Caco-2 (cell line): ENCODE results near the gene ATP13A2. TPM values are rescaled to one million over a fixed set of nuclear protein-coding genes. Genes with fewer than 3 reads are reported as not detected.

Experiments used
- BruUV-seq: library from RNA; stranded (reverse); fragments of 400-500 nt; replicated peaks from 2 replicates; lab custom pipeline; 2021; lab: Mats Ljungman, UMichigan
- CTCF ChIA-PET: fragments of 300-600 bp; sonication (Branson Sonifier 250); formaldehyde crosslinking; loops from one replicate; lab custom pipeline; 2022; ENCODE audit warnings: antibody characterized with exemption; lab: Charles Lee
- POLR2A ChIA-PET: fragments of 300-600 bp; sonication (Branson Sonifier 250); formaldehyde crosslinking; loops from one replicate; lab custom pipeline; 2022; ENCODE audit warnings: antibody characterized with exemption; lab: Charles Lee
- DNase-seq, 2 experiments: peaks; one replicate each; pipeline versions ENCODE4 v3.0.0 to v3.0.0-alpha.2; 2020 to 2022
- H3K27me3 ChIP-seq: replicated peaks from 2 replicates; pipeline ENCODE4 v1.6.0; 2011; ENCODE audit warnings: low read length; ENCODE audit not compliant: control insufficient read depth, insufficient read depth
- H3K36me3 ChIP-seq: 2 replicates; pipeline ENCODE4 v1.5.1; 2011; ENCODE audit warnings: low read length; ENCODE audit not compliant: control insufficient read depth, insufficient read depth
- H3K4me1 ChIP-seq: fragments of 250-450 bp; sonication (Bioruptor Pico); 2 replicates; pipeline ENCODE4 v1.5.1; 2020; ENCODE audit warnings: mild to moderate bottlenecking
- H3K4me3 ChIP-seq: 2 replicates; pipeline ENCODE4 v1.5.1; 2011; ENCODE audit warnings: low read depth, mild to moderate bottlenecking, control low read depth, low read length
- H3K9me3 ChIP-seq: fragments of 250-450 bp; sonication (Bioruptor Pico); 2 replicates; pipeline ENCODE4 v1.5.1; 2020; ENCODE audit warnings: mild to moderate bottlenecking, moderate library complexity
- H3K27ac Mint-ChIP-seq: one replicate; pipeline ENCODE4 v1.8.0; 2022; ENCODE audit warnings: mixed read lengths; ENCODE audit not compliant: unreplicated experiment
- H3K27me3 Mint-ChIP-seq: one replicate; pipeline ENCODE4 v1.8.0; 2022; ENCODE audit warnings: mixed read lengths; ENCODE audit not compliant: insufficient read depth, unreplicated experiment
- H3K36me3 Mint-ChIP-seq: one replicate; pipeline ENCODE4 v1.8.0; 2022; ENCODE audit warnings: mild to moderate bottlenecking, mixed read lengths; ENCODE audit not compliant: insufficient read depth, unreplicated experiment
- H3K4me1 Mint-ChIP-seq: one replicate; pipeline ENCODE4 v1.8.0; 2022; ENCODE audit warnings: low read depth, mixed read lengths; ENCODE audit not compliant: unreplicated experiment
- H3K4me3 Mint-ChIP-seq: one replicate; pipeline ENCODE4 v1.8.0; 2022; ENCODE audit warnings: mild to moderate bottlenecking, moderate library complexity, mixed read lengths; ENCODE audit not compliant: unreplicated experiment
- H3K9me3 Mint-ChIP-seq: one replicate; pipeline ENCODE4 v1.8.0; 2022; ENCODE audit warnings: mixed read lengths; ENCODE audit not compliant: unreplicated experiment
- intact Hi-C: fragments of 100-400 bp; cut with micrococcal nuclease; formaldehyde crosslinking; loops from one replicate; pipeline ENCODE4 v1.10.0; 2022; ENCODE audit not compliant: unreplicated experiment
- total RNA-seq: library from RNA; stranded (reverse); gene quantifications from 2 replicates; pipeline ENCODE4 v1.2.3, GENCODE V29; 2022
- TF ChIP-seq, protein P1 (sequence below), 2 experiments: fragments of 200-600 bp in 1 of 2; IDR thresholded peaks; 1 replicate in 1 of 2; 2 replicates in 1 of 2; pipeline versions ENCODE4 v1.5.1 to v1.8.0; 2011 to 2022; ENCODE audit warnings: antibody characterized with exemption in 1 of 2, control low read depth in 1 of 2, inconsistent platforms in 1 of 2, low read depth in 1 of 2, low read length in 1 of 2, mild to moderate bottlenecking in 1 of 2, moderate library complexity in 1 of 2; ENCODE audit not compliant: insufficient read depth in 1 of 2, severe bottlenecking in 1 of 2, unreplicated experiment in 1 of 2

Gene ATP13A2
- total RNA-seq, 1 experiment from 2014 or later: 58.4 TPM

- Histone ChIP-seq H3K27me3 (no peaks in the 10 kb centered on the region), H3K4me1 (no peaks in the 10 kb centered on the region), H3K9me3 (no peaks in the 10 kb centered on the region), H3K36me3 (no peaks in the 10 kb centered on the region), H3K4me3 (no peak overlapping the region)
- TF ChIP-seq, protein P1, sequence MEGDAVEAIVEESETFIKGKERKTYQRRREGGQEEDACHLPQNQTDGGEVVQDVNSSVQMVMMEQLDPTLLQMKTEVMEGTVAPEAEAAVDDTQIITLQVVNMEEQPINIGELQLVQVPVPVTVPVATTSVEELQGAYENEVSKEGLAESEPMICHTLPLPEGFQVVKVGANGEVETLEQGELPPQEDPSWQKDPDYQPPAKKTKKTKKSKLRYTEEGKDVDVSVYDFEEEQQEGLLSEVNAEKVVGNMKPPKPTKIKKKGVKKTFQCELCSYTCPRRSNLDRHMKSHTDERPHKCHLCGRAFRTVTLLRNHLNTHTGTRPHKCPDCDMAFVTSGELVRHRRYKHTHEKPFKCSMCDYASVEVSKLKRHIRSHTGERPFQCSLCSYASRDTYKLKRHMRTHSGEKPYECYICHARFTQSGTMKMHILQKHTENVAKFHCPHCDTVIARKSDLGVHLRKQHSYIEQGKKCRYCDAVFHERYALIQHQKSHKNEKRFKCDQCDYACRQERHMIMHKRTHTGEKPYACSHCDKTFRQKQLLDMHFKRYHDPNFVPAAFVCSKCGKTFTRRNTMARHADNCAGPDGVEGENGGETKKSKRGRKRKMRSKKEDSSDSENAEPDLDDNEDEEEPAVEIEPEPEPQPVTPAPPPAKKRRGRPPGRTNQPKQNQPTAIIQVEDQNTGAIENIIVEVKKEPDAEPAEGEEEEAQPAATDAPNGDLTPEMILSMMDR (IDR thresholded peaks at IDR 0.05; ENCODE audit: insufficient read depth in 1 of 2, low read depth in 1 of 2, low read length in 1 of 2, severe bottlenecking in 1 of 2, unreplicated experiment in 1 of 2): no peak
- no peaks in the 10 kb centered on the region for H3K27me3 Mint-ChIP-seq
- H3K4me3 Mint-ChIP-seq: no peak overlapping the region
- H3K27ac Mint-ChIP-seq: no peak overlapping the region
- no peaks in the 10 kb centered on the region for H3K9me3 Mint-ChIP-seq
- CTCF ChIA-PET: no interaction called here
- DNase-seq: no peak
- no peaks in the 10 kb centered on the region for H3K4me1 Mint-ChIP-seq
- no TSS peak for BruUV-seq
- intact Hi-C loops: no loop called here
- POLR2A ChIA-PET: no interaction called here
- H3K36me3 Mint-ChIP-seq: peaks cover 7% of the 10 kb centered on the region
Observed at GRCh38 chr1:16993521-16994038, 18.1 kb downstream of the ATP13A2 start.

- Mint-ChIP-seq H3K27ac (no peak overlapping the region), H3K36me3 (peaks cover 7% of the 10 kb centered on the region), H3K4me3 (no peak overlapping the region), H3K9me3 (no peaks in the 10 kb centered on the region), H3K4me1 (no peaks in the 10 kb centered on the region), H3K27me3 (no peaks in the 10 kb centered on the region)
- H3K27me3 ChIP-seq: no peaks in the 10 kb centered on the region
- CTCF ChIA-PET: no interaction called here
- TF ChIP-seq, protein P1 (IDR thresholded peaks at IDR 0.05; ENCODE audit: insufficient read depth in 1 of 2, low read depth in 1 of 2, low read length in 1 of 2, severe bottlenecking in 1 of 2, unreplicated experiment in 1 of 2): no peak
- BruUV-seq: no TSS peak
- no peak for DNase-seq
- intact Hi-C loops: no loop called here
- H3K4me3 ChIP-seq: no peak overlapping the region
- H3K4me1 ChIP-seq: no peaks in the 10 kb centered on the region
- no peaks in the 10 kb centered on the region for H3K36me3 ChIP-seq
- POLR2A ChIA-PET: no interaction called here
- no peaks in the 10 kb centered on the region for H3K9me3 ChIP-seq
Observed at GRCh38 chr1:16992675-16993074, 19.1 kb downstream of the ATP13A2 start.

GRCh38 chr1:16992102-16992501, 19.6 kb downstream of the ATP13A2 start:
- H3K27ac Mint-ChIP-seq: no peak overlapping the region
- no peak for DNase-seq
- ChIA-PET POLR2A (no interaction called here), CTCF (no interaction called here)
- TF ChIP-seq, protein P1 (IDR thresholded peaks at IDR 0.05; ENCODE audit: insufficient read depth in 1 of 2, low read depth in 1 of 2, low read length in 1 of 2, severe bottlenecking in 1 of 2, unreplicated experiment in 1 of 2): no peak
- H3K4me1 ChIP-seq: no peaks in the 10 kb centered on the region
- BruUV-seq: no TSS peak
- no peaks in the 10 kb centered on the region for H3K27me3 ChIP-seq
- no peaks in the 10 kb centered on the region for H3K9me3 ChIP-seq
- H3K36me3 Mint-ChIP-seq: peaks cover 7% of the 10 kb centered on the region
- no peaks in the 10 kb centered on the region for H3K9me3 Mint-ChIP-seq
- H3K27me3 Mint-ChIP-seq: no peaks in the 10 kb centered on the region
- H3K4me1 Mint-ChIP-seq: no peaks in the 10 kb centered on the region
- no peak overlapping the region for H3K4me3 Mint-ChIP-seq
- no peak overlapping the region for H3K4me3 ChIP-seq
- no peaks in the 10 kb centered on the region for H3K36me3 ChIP-seq
- intact Hi-C loops: no loop called here
